Articular chondrocyte of knee joint (primary cell): ENCODE results near the gene KLLN. TPM values are rescaled to one million over a fixed set of nuclear protein-coding genes. Genes with fewer than 3 reads are reported as not detected.

Experiments
- small RNA-seq: library from RNA; depleted of rRNA; stranded (forward); fragments of <200 nt; gene quantifications from one replicate; pipeline ENCODE3, GENCODE V24; 2012
- total RNA-seq: library from RNA; depleted of rRNA; stranded (reverse); fragments of >200 nt; gene quantifications from 2 replicates; pipeline ENCODE4 v1.2.3, GENCODE V29; 2012

The KLLN gene, protein sequence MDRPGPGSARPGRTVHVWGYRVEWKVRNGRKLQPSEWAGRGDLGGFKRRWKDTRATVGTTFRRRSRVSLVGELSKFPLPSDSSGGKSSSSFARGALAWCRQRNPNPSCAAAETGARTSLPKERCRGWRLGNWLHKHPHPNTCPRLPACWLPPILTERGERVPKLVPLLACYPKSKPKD
- total RNA-seq: 0.39 and 0.54 TPM in 2 replicates

DNA sequence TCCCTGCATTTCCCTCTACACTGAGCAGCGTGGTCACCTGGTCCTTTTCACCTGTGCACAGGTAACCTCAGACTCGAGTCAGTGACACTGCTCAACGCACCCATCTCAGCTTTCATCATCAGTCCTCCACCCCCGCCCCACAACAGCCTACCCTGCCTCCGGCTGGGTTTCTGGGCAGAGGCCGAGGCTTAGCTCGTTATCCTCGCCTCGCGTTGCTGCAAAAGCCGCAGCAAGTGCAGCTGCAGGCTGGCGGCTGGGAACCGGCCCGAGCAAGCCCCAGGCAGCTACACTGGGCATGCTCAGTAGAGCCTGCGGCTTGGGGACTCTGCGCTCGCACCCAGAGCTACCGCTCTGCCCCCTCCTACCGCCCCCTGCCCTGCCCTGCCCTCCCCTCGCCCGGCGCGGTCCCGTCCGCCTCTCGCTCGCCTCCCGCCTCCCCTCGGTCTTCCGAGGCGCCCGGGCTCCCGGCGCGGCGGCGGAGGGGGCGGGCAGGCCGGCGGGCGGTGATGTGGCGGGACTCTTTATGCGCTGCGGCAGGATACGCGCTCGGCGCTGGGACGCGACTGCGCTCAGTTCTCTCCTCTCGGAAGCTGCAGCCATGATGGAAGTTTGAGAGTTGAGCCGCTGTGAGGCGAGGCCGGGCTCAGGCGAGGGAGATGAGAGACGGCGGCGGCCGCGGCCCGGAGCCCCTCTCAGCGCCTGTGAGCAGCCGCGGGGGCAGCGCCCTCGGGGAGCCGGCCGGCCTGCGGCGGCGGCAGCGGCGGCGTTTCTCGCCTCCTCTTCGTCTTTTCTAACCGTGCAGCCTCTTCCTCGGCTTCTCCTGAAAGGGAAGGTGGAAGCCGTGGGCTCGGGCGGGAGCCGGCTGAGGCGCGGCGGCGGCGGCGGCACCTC lies at the start of gene KLLN, which contains the start of gene PTEN:
TSS of gene KLLN (minus strand) at position 481 of the 891 bp plus-strand sequence. CDS start 1,046 bp downstream, outside the sequence.
TSS of gene PTEN (plus strand) at position 573 of the 891 bp plus-strand sequence. CDS start 845 bp downstream, outside the sequence.

DNA sequence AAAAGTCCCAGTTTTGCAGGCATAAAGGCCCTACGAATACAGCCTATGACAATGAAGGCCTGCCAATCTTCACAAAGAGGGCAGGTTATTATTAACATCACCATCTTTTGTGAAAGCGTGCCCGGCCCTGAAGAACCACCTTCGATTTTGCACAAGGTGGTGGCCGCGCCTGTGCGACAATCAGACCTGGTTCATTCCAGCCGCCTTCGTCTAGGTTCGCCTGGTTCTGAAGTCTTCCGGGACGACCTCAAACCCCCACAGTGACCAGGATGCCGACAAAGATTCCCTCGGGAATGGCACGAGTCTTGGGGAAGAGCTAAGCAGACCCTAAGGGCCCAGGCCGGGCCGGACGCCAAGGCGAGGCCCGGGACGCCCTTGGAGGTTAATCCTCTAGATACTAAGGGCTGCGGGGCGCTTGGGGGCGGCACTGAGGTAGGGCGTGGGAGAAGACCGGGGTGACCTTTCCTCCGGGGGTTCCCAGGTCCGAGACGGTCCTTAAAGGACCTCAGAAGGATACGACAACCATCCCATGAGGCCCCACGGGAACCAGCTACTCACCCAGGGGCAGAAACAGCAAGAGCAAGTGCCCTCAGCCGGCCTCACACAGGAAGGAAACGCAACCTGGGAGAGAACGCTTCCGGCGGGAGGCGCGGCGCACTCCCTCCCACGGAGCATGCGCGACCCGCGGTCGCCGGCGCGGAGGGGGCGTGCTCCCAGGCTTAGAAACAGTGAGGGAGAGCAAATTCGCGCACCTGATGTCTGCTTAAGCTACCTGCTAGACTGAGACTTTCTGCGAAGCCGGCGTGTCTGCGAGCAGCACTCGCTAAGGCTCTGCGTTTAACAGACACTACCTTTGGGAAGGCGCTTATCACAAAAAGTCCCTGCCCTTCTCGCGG lies 45.5 kb downstream of the KLLN start, which contains the start of gene ATAD1:
TSS of gene ATAD1 (minus strand) at position 618 of the 896 bp plus-strand sequence. CDS start 3,627 bp downstream, outside the sequence.

Small RNAs within 50 kb of the gene (small RNA-seq; reads per million reads assigned to genes)
- gene RN7SL78P: not detected

Other genes with a start within 250 kb of the KLLN start
- 91.2 and 106 TPM in 2 replicates for gene PAPSS2, start 203.7 kb downstream of the KLLN start, total RNA-seq
- gene ATAD1, start 45.3 kb downstream of the KLLN start, total RNA-seq: 46.9 and 48.3 TPM in 2 replicates
- gene PTEN, start 92 bp upstream of the KLLN start, total RNA-seq: 134 and 142 TPM in 2 replicates